ENCODE measurements around the gene ANKRD28. TPM values are rescaled to one million over a fixed set of nuclear protein-coding genes. Genes with fewer than 3 reads are reported as not detected.
A peak's percentile ranks its signal among the peaks of the same experiment; 100 is the strongest.

The ANKRD28 gene
- total RNA-seq, 1 experiment from 2014 or later, result 53.0 TPM

DNA sequence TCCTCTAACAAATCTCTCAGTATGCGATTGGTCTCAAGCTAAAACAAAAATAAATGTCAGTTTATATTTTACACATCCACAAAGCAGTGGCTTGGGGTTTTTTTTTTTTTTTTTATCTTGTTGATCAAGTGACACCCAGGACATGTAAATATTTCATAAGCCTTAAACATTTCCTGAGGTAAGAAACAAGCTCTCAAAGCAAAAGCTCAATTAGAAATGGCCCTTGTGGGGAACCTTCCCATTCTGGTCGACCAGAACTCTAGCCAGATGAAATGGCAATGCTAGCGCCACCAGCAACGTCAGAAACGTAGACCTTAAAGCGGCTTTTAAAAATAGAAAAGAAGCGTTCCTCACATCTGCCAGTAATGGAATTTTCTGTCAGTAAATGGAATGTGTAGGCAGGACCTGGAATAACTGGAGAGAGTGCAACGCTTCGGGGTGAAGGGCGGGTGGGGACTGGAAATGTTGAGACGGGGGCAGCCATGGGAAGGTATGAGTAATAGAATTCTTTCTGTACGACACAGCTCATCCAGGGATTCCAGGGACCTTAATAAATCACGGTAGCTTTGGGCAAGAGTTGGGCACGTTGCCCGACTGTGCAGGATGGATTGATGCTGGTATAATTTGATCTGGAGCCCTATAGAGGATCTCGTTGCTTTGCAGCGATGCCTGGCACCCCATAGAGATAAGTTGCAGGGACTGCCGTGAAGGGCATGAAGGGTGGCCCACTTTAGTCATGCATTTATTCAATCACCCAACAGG lies 151.9 kb downstream of the ANKRD28 start:
- H2AFZ ChIP-seq (ENCODE audit: low read length), result peak overlapping the region; percentile 10

GRCh38 chr3:15645246-15645645 lies 152.5 kb downstream of the ANKRD28 start:
- CTCF ChIA-PET, result no interaction called here
- peaks cover 10% of the 10 kb centered on the region for H3F3A ChIP-seq (ENCODE audit: low read length, unreplicated experiment)

More for the DNA sequence above, 151.9 kb downstream of the ANKRD28 start:
- Histone ChIP-seq H3K9ac (ENCODE audit: low read length) (peak overlapping the region; percentile 85), H3K9me2 (replicated peaks; ENCODE audit: low read length) (no peaks in the 10 kb centered on the region), H3K4me1 (ENCODE audit: insufficient read depth, low read length) (peaks cover 42% of the 10 kb centered on the region), H3K27ac (ENCODE audit: low read length) (peak overlapping the region; percentile 98), H3K9me3 (ENCODE audit: low read length) (no peaks in the 10 kb centered on the region), H3K27me3 (ENCODE audit: low read length) (no peaks in the 10 kb centered on the region), H3K4me3 (ENCODE audit: low read length) (peak overlapping the region; percentile 19), H3F3A (ENCODE audit: low read length, unreplicated experiment) (peaks cover 10% of the 10 kb centered on the region), H3K4me2 (ENCODE audit: low read length) (peak overlapping the region; percentile 81), H4K20me1 (ENCODE audit: low read length) (no peaks in the 10 kb centered on the region), H3K36me3 (ENCODE audit: low read depth, low read length) (no peaks in the 10 kb centered on the region), H3K79me2 (ENCODE audit: low read length) (no peaks in the 10 kb centered on the region)
- ChIA-PET POLR2A (ENCODE audit: unreplicated experiment) (interaction anchor here (0.5 to 1.1 kb wide), 6 partner anchors 9 to 248 kb away, joined by 3 to 8 read pairs (median 4); no protein-coding TSS in a partner anchor), CTCF (interaction anchor here (1.2 kb wide), 1 partner anchor 15 kb away, joined by 4 read pairs; no protein-coding TSS in a partner anchor)
- TF ChIP-seq EZH2phosphoT487 (IDR thresholded peaks at IDR 0.05; ENCODE audit: borderline replicate concordance, low read length) (no peak), EZH2 (IDR thresholded peaks at IDR 0.05; ENCODE audit: low read length, unreplicated experiment) (no peak)
- TF ChIP-seq, protein P1, sequence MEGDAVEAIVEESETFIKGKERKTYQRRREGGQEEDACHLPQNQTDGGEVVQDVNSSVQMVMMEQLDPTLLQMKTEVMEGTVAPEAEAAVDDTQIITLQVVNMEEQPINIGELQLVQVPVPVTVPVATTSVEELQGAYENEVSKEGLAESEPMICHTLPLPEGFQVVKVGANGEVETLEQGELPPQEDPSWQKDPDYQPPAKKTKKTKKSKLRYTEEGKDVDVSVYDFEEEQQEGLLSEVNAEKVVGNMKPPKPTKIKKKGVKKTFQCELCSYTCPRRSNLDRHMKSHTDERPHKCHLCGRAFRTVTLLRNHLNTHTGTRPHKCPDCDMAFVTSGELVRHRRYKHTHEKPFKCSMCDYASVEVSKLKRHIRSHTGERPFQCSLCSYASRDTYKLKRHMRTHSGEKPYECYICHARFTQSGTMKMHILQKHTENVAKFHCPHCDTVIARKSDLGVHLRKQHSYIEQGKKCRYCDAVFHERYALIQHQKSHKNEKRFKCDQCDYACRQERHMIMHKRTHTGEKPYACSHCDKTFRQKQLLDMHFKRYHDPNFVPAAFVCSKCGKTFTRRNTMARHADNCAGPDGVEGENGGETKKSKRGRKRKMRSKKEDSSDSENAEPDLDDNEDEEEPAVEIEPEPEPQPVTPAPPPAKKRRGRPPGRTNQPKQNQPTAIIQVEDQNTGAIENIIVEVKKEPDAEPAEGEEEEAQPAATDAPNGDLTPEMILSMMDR (conservative IDR thresholded peaks at IDR 0.05; ENCODE audit: low read depth, low read length), result no peak
- ATAC-seq, result peak; percentile 68
- BruUV-seq (replicated peaks), result TSS peak; percentile 85
- intact Hi-C loops (cut with micrococcal nuclease), result loop anchor here (1.0 to 5.0 kb wide), 3 partner anchors 10 to 151 kb away; partner anchors contain the start of gene ANKRD28
- peak; percentile 98 for DNase-seq

More at GRCh38 chr3:15645246-15645645, 152.5 kb downstream of the ANKRD28 start:
- Histone ChIP-seq H3K27ac (ENCODE audit: low read length) (peak overlapping the region; percentile 98), H3K36me3 (ENCODE audit: low read depth, low read length) (no peaks in the 10 kb centered on the region), H3K4me3 (ENCODE audit: low read length) (no peak overlapping the region), H3K27me3 (ENCODE audit: low read length) (no peaks in the 10 kb centered on the region), H4K20me1 (ENCODE audit: low read length) (no peaks in the 10 kb centered on the region), H3K4me1 (ENCODE audit: insufficient read depth, low read length) (peaks cover 42% of the 10 kb centered on the region), H3K9ac (ENCODE audit: low read length) (peak overlapping the region; percentile 85), H2AFZ (ENCODE audit: low read length) (peak overlapping the region; percentile 10; the same call in 1 of the 2 replicates), H3K4me2 (ENCODE audit: low read length) (peak overlapping the region; percentile 81), H3K9me2 (replicated peaks; ENCODE audit: low read length) (no peaks in the 10 kb centered on the region), H3K9me3 (ENCODE audit: low read length) (no peaks in the 10 kb centered on the region), H3K79me2 (ENCODE audit: low read length) (no peaks in the 10 kb centered on the region)
- intact Hi-C loops (cut with micrococcal nuclease), result loop anchor here (5.0 kb wide), 1 partner anchor 152 kb away; the partner anchor contains the start of gene ANKRD28
- TF ChIP-seq, protein P1 (conservative IDR thresholded peaks at IDR 0.05; ENCODE audit: low read depth, low read length), result no peak
- TF ChIP-seq EZH2 (IDR thresholded peaks at IDR 0.05; ENCODE audit: low read length, unreplicated experiment) (no peak), EZH2phosphoT487 (IDR thresholded peaks at IDR 0.05; ENCODE audit: borderline replicate concordance, low read length) (no peak)
- BruUV-seq (replicated peaks), result no TSS peak
- POLR2A ChIA-PET (ENCODE audit: unreplicated experiment), result interaction anchor here (0.5 to 0.7 kb wide), 2 partner anchors 9 to 11 kb away, joined by 3 to 4 read pairs; no protein-coding TSS in a partner anchor
- DNase-seq (no peak), ATAC-seq (no peak)

Measured in PC-3 (cell line).